A549 (cell line): ENCODE data around the gene TUBA4A.

Source experiments
- GATA3 ChIP-seq: IDR thresholded peaks from 2 replicates; pipeline ENCODE4 v1.6.1; 2012; ENCODE audit warnings: borderline replicate concordance
- JUN ChIP-seq, 2 experiments: fragments of >200 bp; sonication (Bioruptor Twin); formaldehyde crosslinking; IDR thresholded peaks; 2 replicates in 1 of 2; 3 replicates in 1 of 2; pipeline ENCODE4 v1.6.1; 2016 to 2017
- POLR2A ChIP-seq: IDR thresholded peaks from 2 replicates; pipeline ENCODE4 v1.6.1; 2012; ENCODE audit warnings: mild to moderate bottlenecking, low read length
- RFX5 ChIP-seq: fragments of 450-650 bp; IDR thresholded peaks from 2 replicates; pipeline ENCODE4 v1.7.1; 2014; ENCODE audit warnings: antibody characterized with exemption, mild to moderate bottlenecking, moderate library complexity
- SMC3 ChIP-seq: fragments of >200 bp; sonication (Bioruptor Twin); formaldehyde crosslinking; IDR thresholded peaks from 3 replicates; pipeline ENCODE4 v1.6.1; 2018; ENCODE audit warnings: inconsistent platforms
- TF ChIP-seq, protein P1 (sequence below): fragments of 150-350 bp; IDR thresholded peaks from 2 replicates; pipeline ENCODE4 v1.6.1; 2014; ENCODE audit warnings: low read depth, mild to moderate bottlenecking, low read length
- TF ChIP-seq, protein P2 (sequence below): fragments of >200 bp; sonication (Bioruptor Twin); formaldehyde crosslinking; IDR thresholded peaks from 3 replicates; pipeline ENCODE4 v1.5.1; 2016

DNA sequence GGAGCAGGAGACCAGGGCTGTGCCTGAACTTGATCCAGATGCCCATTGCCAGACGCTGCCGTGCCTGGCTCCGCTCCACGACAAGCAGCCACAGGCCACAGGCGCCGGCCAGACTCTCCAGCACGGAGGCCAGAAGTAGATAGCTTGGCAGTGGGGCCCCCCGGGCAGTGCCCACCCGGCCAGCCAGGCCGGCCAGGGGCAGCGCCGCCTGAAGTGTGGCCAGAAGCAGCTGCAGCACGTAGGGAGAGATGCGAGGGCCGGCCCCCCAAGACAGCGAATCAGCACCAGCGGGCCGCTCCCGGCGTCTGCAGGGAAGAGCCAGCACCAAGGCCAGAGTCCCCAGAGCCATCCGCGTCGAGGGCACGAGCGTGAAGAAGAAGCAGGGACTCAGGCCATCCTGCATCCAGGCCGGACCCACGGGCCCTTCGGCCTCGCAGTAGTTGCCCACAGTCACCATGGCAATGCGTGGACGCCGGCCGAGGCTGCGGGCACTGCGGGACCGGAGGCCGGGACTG is 35.4 kb downstream of the TUBA4A start:
- TF ChIP-seq, protein P1, sequence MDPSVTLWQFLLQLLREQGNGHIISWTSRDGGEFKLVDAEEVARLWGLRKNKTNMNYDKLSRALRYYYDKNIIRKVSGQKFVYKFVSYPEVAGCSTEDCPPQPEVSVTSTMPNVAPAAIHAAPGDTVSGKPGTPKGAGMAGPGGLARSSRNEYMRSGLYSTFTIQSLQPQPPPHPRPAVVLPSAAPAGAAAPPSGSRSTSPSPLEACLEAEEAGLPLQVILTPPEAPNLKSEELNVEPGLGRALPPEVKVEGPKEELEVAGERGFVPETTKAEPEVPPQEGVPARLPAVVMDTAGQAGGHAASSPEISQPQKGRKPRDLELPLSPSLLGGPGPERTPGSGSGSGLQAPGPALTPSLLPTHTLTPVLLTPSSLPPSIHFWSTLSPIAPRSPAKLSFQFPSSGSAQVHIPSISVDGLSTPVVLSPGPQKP: no peak
- TF ChIP-seq, protein P2, sequence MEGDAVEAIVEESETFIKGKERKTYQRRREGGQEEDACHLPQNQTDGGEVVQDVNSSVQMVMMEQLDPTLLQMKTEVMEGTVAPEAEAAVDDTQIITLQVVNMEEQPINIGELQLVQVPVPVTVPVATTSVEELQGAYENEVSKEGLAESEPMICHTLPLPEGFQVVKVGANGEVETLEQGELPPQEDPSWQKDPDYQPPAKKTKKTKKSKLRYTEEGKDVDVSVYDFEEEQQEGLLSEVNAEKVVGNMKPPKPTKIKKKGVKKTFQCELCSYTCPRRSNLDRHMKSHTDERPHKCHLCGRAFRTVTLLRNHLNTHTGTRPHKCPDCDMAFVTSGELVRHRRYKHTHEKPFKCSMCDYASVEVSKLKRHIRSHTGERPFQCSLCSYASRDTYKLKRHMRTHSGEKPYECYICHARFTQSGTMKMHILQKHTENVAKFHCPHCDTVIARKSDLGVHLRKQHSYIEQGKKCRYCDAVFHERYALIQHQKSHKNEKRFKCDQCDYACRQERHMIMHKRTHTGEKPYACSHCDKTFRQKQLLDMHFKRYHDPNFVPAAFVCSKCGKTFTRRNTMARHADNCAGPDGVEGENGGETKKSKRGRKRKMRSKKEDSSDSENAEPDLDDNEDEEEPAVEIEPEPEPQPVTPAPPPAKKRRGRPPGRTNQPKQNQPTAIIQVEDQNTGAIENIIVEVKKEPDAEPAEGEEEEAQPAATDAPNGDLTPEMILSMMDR: no peak
- TF ChIP-seq GATA3: no peak
- no peak for TF ChIP-seq RFX5
- TF ChIP-seq POLR2A: no peak
- no peak; the same call in 2 of the 3 replicates for TF ChIP-seq SMC3
- no peak for TF ChIP-seq JUN (IDR thresholded peaks at IDR 0.05)
